A673 (cell line): ENCODE results near the gene SLC39A6. TPM values are rescaled to one million over a fixed set of nuclear protein-coding genes. Genes with fewer than 3 reads are reported as not detected.
"Not testable (repeated sequence)": the region's sequence is repeated elsewhere in the genome, so short reads cannot be mapped to it uniquely, and the experiment has no call there.

Experiments
- BruUV-seq: library from RNA; stranded (reverse); fragments of 400-500 nt; replicated peaks from 2 replicates; lab custom pipeline; 2021; lab: Mats Ljungman, UMichigan
- CTCF ChIA-PET: fragments of 300-600 bp; sonication (Branson Sonifier 250); formaldehyde crosslinking; loops from one replicate; lab custom pipeline; 2022; ENCODE audit warnings: antibody characterized with exemption; lab: Charles Lee
- POLR2A ChIA-PET: fragments of 300-600 bp; sonication (Branson Sonifier 250); formaldehyde crosslinking; loops from one replicate; lab custom pipeline; 2022; ENCODE audit warnings: antibody characterized with exemption; ENCODE audit not compliant: low non-redundant PET; lab: Charles Lee
- DNase-seq: peaks from one replicate; pipeline ENCODE4 v3.0.0-alpha.2; 2015; ENCODE audit warnings: low spot score
- H3K27ac ChIP-seq: fragments of 200-600 bp; sonication (generic); 2 replicates; pipeline ENCODE4 v1.5.1; 2016; ENCODE audit warnings: mixed run types, low read depth, mild to moderate bottlenecking, mixed read lengths, antibody characterized with exemption, low read length; ENCODE audit not compliant: poor library complexity, severe bottlenecking
- H3K27me3 ChIP-seq: fragments of 200-600 bp; sonication (generic); replicated peaks from 2 replicates; pipeline ENCODE4 v1.6.1; 2017; ENCODE audit warnings: mixed run types, low read depth, mild to moderate bottlenecking, mixed read lengths, antibody characterized with exemption, low read length; ENCODE audit not compliant: insufficient read depth, poor library complexity
- H3K36me3 ChIP-seq: fragments of 200-600 bp; sonication (generic); 2 replicates; pipeline ENCODE4 v1.6.1; 2016; ENCODE audit warnings: mixed run types, mild to moderate bottlenecking, mixed read lengths, antibody characterized with exemption, low read length; ENCODE audit not compliant: insufficient read depth, poor library complexity, severe bottlenecking
- H3K4me1 ChIP-seq: fragments of 200-600 bp; sonication (generic); 2 replicates; pipeline ENCODE4 v1.6.1; 2017; ENCODE audit warnings: mixed run types, mild to moderate bottlenecking, mixed read lengths, antibody characterized with exemption, low read length; ENCODE audit not compliant: insufficient read depth, poor library complexity, severe bottlenecking
- H3K4me3 ChIP-seq: fragments of 200-600 bp; sonication (generic); 2 replicates; pipeline ENCODE4 v1.5.1; 2016; ENCODE audit warnings: low read depth, mixed run types, mild to moderate bottlenecking, mixed read lengths, low read length; ENCODE audit not compliant: poor library complexity, severe bottlenecking
- H3K9me3 ChIP-seq: fragments of 200-600 bp; sonication (generic); 2 replicates; pipeline ENCODE4 v1.6.1; 2016; ENCODE audit warnings: mixed run types, low read depth, mild to moderate bottlenecking, mixed read lengths, antibody characterized with exemption, low read length; ENCODE audit not compliant: poor library complexity, severe bottlenecking
- EZH2 ChIP-seq: fragments of 200-600 bp; sonication (generic); IDR thresholded peaks from 2 replicates; pipeline ENCODE4 v1.6.1; 2017; ENCODE audit warnings: borderline replicate concordance, low read depth, mild to moderate bottlenecking, mixed read lengths, antibody characterized with exemption, low read length; ENCODE audit not compliant: poor library complexity, severe bottlenecking
- intact Hi-C: fragments of 100-400 bp; cut with micrococcal nuclease; formaldehyde crosslinking; loops from one replicate; pipeline ENCODE4 v1.10.0; 2022; ENCODE audit not compliant: unreplicated experiment
- total RNA-seq: library from RNA; stranded (reverse); gene quantifications from 2 replicates; pipeline ENCODE4 v1.2.3, GENCODE V29; 2021
- TF ChIP-seq, protein P1 (sequence below): fragments of 300-800, 200-600 bp; sonication (generic); conservative IDR thresholded peaks from 2 replicates; pipeline ENCODE4 v1.5.1; 2017; ENCODE audit warnings: low read depth, mild to moderate bottlenecking, antibody characterized with exemption, low read length, moderate library complexity, mixed read lengths

The SLC39A6 gene
- total RNA-seq, 1 experiment from 2014 or later: 70.7 TPM

DNA sequence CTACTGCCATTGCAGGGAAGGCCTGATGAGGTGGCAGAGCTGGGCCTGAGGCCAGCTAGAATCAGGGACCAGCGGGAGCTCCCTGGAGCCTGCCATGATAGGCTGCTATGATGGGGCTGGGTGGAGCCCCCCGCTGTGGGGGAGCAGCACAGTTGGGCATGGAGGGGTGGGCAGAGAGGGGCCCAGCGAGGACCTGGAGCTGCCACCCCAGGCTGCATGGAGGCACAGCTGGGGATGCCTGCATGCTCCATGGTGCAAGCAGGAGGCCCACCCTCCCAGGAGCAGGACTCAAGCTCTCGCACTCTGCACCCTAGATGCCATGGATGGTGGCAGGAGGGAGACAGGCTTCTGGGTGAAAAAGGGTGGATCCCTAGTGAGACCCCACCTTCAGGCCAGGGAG lies 43.9 kb downstream of the SLC39A6 start:
- Histone ChIP-seq H3K4me1 (no peaks in the 10 kb centered on the region), H3K9me3 (no peaks in the 10 kb centered on the region), H3K4me3 (no peak overlapping the region), H3K36me3 (no peaks in the 10 kb centered on the region), H3K27ac (no peak overlapping the region), H3K27me3 (no peaks in the 10 kb centered on the region)
- no TSS peak for BruUV-seq
- no peak for TF ChIP-seq EZH2
- TF ChIP-seq, protein P1, sequence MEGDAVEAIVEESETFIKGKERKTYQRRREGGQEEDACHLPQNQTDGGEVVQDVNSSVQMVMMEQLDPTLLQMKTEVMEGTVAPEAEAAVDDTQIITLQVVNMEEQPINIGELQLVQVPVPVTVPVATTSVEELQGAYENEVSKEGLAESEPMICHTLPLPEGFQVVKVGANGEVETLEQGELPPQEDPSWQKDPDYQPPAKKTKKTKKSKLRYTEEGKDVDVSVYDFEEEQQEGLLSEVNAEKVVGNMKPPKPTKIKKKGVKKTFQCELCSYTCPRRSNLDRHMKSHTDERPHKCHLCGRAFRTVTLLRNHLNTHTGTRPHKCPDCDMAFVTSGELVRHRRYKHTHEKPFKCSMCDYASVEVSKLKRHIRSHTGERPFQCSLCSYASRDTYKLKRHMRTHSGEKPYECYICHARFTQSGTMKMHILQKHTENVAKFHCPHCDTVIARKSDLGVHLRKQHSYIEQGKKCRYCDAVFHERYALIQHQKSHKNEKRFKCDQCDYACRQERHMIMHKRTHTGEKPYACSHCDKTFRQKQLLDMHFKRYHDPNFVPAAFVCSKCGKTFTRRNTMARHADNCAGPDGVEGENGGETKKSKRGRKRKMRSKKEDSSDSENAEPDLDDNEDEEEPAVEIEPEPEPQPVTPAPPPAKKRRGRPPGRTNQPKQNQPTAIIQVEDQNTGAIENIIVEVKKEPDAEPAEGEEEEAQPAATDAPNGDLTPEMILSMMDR: no peak
- intact Hi-C loops: no loop called here
- no peak for DNase-seq
- ChIA-PET CTCF (no interaction called here), POLR2A (no interaction called here)

DNA sequence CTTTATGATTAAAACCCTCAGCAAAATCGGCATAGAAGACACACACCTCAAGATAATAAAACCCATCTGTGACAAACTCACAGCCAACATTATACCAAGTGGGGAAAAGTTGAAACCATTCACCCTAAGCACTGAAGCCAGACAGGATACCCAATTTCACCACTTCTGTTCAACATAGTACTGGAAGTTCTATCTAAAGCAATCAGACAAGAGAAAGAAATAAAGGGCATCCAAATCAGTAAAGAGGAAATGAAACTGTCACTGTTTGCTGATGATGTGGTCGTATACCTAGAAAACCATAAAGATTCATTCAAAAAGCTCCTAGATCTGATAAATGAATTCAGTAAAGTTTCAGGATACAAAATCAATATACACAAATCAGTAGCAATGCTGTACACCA lies 45.4 kb downstream of the SLC39A6 start:
- ChIA-PET POLR2A (no interaction called here), CTCF (no interaction called here)
- H3K4me3 ChIP-seq: no peak overlapping the region
- TF ChIP-seq, protein P1: no peak
- TF ChIP-seq EZH2: no peak
- H3K27ac ChIP-seq: no peak overlapping the region
- H3K9me3 ChIP-seq: no peaks in the 10 kb centered on the region
- H3K36me3 ChIP-seq: no peaks in the 10 kb centered on the region
- no peak for DNase-seq
- intact Hi-C loops: no loop called here
- H3K27me3 ChIP-seq: no peaks in the 10 kb centered on the region
- no peaks in the 10 kb centered on the region for H3K4me1 ChIP-seq
- no TSS peak for BruUV-seq

DNA sequence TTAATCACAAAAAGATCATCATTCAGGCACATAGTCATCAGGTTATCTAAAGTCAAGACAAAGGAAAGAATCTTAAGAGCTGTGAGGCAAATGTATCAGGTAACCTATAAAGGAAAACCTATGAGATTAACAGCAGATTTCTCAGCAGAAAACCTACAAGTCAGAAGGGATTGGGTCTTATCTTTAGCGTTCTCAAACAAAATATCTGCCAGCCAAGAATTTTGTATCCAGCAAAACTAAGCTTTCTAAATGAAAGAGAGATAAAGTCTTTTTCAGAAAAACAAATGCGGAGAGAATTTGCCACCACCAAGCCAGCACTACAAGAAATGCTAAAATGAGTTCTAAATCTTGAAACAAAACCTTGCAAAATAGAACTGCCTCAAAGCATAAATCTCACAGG lies 48.0 kb downstream of the SLC39A6 start:
- H3K27me3 ChIP-seq, CTCF ChIA-PET, H3K9me3 ChIP-seq, DNase-seq, H3K4me3 ChIP-seq, BruUV-seq, H3K36me3 ChIP-seq, intact Hi-C loops, H3K4me1 ChIP-seq, H3K27ac ChIP-seq: not testable (repeated sequence)
- POLR2A ChIA-PET: interaction anchor here (0.7 kb wide), 1 partner anchor 12 kb away, joined by 3 read pairs; no protein-coding TSS in a partner anchor

DNA sequence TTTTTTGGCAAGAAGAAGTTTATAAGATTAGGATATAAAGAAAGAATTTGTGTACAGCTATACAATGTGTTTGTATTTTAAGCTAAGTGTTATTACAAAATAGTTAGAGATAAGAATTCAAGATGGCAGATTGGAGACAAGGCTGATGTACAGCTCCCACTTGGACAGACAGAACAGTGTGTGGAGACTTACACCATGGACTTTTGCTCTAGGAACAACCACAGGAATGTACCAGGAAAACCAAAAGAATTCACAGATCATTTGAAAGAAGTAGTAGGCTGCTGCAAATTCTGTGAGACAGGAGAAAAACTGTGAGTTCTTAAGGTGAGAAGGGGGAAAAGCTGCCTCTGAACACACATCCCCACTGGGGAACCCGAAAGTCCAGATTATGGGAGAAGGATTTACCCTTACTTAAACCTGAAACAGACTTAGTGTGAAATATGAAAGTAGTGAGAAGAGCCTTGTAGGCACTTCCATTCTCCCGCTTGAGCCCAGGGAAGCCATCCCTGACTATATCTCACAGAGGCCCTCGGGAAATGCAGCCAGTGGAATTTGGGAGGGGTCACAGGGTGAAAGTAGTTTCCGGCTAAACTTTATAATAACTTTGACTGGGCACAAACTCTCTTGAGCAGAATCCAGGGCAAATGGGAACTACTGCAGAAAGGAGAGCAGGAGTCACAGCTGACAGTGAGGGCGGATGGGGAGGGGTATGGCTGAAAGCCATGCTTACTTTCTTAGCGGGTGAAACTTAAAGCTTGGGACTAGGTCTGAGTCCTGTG lies 50.2 kb downstream of the SLC39A6 start:
- no TSS peak for BruUV-seq
- H3K9me3 ChIP-seq: no peaks in the 10 kb centered on the region
- no peak overlapping the region for H3K4me3 ChIP-seq
- ChIA-PET POLR2A (no interaction called here), CTCF (no interaction called here)
- intact Hi-C loops: no loop called here
- no peaks in the 10 kb centered on the region for H3K4me1 ChIP-seq
- no peaks in the 10 kb centered on the region for H3K36me3 ChIP-seq
- DNase-seq: no peak
- no peaks in the 10 kb centered on the region for H3K27me3 ChIP-seq
- TF ChIP-seq, protein P1: no peak
- TF ChIP-seq EZH2: no peak
- H3K27ac ChIP-seq: no peak overlapping the region

DNA sequence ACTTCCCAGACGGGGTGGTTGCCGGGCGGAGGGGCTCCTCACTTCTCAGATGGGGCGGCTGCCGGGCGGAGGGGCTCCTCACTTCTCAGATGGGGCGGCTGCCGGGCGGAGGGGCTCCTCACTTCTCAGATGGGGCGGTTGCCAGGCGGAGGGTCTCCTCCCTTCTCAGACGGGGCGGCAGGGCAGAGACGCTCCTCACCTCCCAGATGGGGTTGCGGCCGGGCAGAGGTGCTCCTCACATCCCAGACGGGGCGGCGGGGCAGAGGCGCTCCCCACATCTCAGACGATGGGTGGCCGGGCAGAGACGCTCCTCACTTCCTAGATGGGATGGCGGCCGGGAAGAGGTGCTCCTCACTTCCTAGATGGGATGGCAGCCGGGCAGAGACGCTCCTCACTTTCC lies 51.4 kb downstream of the SLC39A6 start:
- BruUV-seq, H3K4me3 ChIP-seq, H3K9me3 ChIP-seq, H3K27me3 ChIP-seq, H3K36me3 ChIP-seq, POLR2A ChIA-PET, intact Hi-C loops, CTCF ChIA-PET, DNase-seq, H3K27ac ChIP-seq, H3K4me1 ChIP-seq: not testable (repeated sequence)
